Right cardiac atrium (tissue), 5 donors: ENCODE data around the gene ITGB7. TPM values are rescaled to one million over a fixed set of nuclear protein-coding genes. Genes with fewer than 3 reads are reported as not detected.

Experiments
- ATAC-seq, 2 donors: fragments of 200-7000 bp; cut with Tn5 transposase; one replicate each; pipeline versions ENCODE4 v1.8.0 to v1.9.1; 2020; ENCODE audit warnings: moderate library complexity in 2 of 2, mild to moderate bottlenecking in 1 of 2
- DNase-seq, 3 donors: peaks; one replicate each; pipeline ENCODE4 v3.0.0-alpha.2; 2020
- H3K27ac ChIP-seq: one replicate; pipeline ENCODE4 v1.5.1; 2013; ENCODE audit warnings: mild to moderate bottlenecking, low read length, control low read depth, moderate library complexity
- H3K27me3 ChIP-seq: one replicate; pipeline ENCODE4 v1.6.1; 2013; ENCODE audit not compliant: control insufficient read depth, insufficient read depth
- H3K4me1 ChIP-seq: one replicate; pipeline ENCODE4 v1.6.1; 2013; ENCODE audit warnings: low read length; ENCODE audit not compliant: control insufficient read depth, insufficient read depth
- H3K4me3 ChIP-seq: one replicate; pipeline ENCODE4 v1.5.1; 2013; ENCODE audit warnings: low read length, control low read depth
- H3K9me3 ChIP-seq: one replicate; pipeline ENCODE4 v1.6.1; 2013; ENCODE audit warnings: low read length; ENCODE audit not compliant: control insufficient read depth
- WGBS: extraction: QIAGEN DNeasy Blood & Tissue Kit; methylation state at CpG from one replicate; pipeline ENCODE4 v1.1.7; 2013; 5-methylcytosine and 5-hydroxymethylcytosine counted together
- intact Hi-C, 4 donors: fragments of 100-400 bp; cut with DNase I; formaldehyde crosslinking; loops; one replicate each; pipeline versions ENCODE4 v1.11.0 to v1.14.0; 2022 to 2023
- polyA plus RNA-seq: library from polyadenylated mRNA; stranded (reverse); fragments of 200-250 nt; gene quantifications from one replicate; pipeline ENCODE4 v1.2.3, GENCODE V29; 2013
- total RNA-seq, 4 donors: library from RNA; stranded (reverse); fragmentation: NEBNext Ultra II Directional; extraction: Animal tissue kit (Norgen Biotek cat#: 25700); gene quantifications; one replicate each; pipeline ENCODE4 v1.2.1, GENCODE V29; 2021
- donor health status: healthy with polysubstance abuse.
- donor health status: DM: no; HTN: yes; CAD: no.
- donor health status: DM: no; HTN: no; CAD: no.
- donor health status: DM: no; HTN: yes; CAD: no; lungs with severe emphysema.
- donor health status: DM: yes; HTN: yes; CAD: no.

ITGB7 gene
- total and polyA plus RNA-seq, 5 donors, result 0.45 to 2.8 (median 0.97) TPM

DNA sequence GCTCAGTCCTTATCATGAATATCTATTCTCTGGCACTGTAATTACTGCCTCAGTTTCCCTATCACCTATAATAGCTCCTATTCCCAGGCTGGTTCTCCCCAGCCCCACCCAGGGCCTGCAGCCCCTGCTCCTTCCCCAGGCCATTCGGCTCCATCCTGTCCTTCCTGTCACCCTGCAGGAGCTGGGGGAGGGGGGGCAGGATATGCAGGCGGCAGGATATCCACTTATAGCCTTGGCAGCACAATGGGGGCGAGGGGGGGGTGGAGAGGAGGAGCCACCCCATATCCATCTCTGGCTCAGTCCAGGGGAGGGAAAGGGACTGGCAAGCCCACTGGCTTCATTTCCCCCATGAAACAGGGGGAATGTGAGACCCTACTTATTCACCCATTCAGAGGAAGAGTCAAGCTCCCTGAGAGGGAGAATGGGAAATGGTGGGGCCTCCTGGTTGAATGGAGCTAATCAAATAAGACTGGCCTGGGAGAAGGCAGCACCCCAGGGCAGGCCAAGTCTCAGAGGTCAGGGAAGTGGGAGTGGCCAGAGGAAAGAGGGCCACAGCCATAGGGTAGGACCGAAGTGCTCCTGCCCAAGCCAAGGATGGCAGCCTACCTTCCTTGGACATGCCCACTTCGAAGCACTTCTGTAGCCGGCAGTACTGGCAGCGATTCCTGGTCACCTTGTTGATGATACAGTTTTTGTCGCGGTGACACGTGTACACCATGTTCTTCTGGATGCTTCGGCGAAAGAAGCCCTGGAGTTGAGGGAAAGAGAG is 7.8 kb upstream of the ITGB7 start:
- no peaks in the 10 kb centered on the region for H3K9me3 ChIP-seq
- DNase-seq (peak; percentile 78 to 92 (median 91)), ATAC-seq (peak; percentile 56 to 74)
- intact Hi-C loops, result loop anchor here in 3 of 4 donors (5.0 kb wide), 2 partner anchors 37 to 72 kb away; a partner anchor contains a TSS
- H3K4me3 ChIP-seq, result no peak overlapping the region
- no peaks in the 10 kb centered on the region for H3K27me3 ChIP-seq
- 52% methylated on average over 12 of the region's 12 CpGs for WGBS
- H3K27ac ChIP-seq, result peak overlapping the region; percentile 57
- peaks cover 10% of the 10 kb centered on the region for H3K4me1 ChIP-seq

DNA sequence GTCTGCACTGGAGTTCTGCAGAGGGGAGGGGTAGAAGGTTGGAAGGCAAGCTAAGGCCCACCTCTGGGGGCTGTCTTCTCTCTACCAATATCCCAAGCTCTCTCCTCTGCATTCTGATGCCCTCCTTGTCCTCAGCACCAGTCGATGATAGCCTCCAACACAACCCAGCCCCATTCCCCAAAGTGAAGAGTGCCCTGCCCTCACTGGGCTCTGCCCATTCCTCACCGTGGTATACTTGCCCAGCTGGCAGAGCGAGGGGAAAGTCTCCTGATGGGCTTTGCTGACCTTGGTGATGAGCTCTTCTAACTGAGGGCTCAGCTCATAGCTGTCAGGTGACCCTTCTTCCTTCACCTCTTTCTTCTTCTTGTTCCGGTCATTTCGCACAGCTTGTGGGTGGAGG is 7.2 kb upstream of the ITGB7 start:
- no peak for DNase-seq
- intact Hi-C loops, result loop anchor here in 2 of 4 donors (5.0 kb wide), 2 partner anchors 38 to 73 kb away; a partner anchor contains a TSS
- no peak for ATAC-seq
- no peaks in the 10 kb centered on the region for H3K27me3 ChIP-seq
- peaks cover 10% of the 10 kb centered on the region for H3K4me1 ChIP-seq
- 61% methylated on average over 5 of the region's 5 CpGs for WGBS
- H3K4me3 ChIP-seq, result peak overlapping the region; percentile 1
- peak overlapping the region; percentile 80 for H3K27ac ChIP-seq
- no peaks in the 10 kb centered on the region for H3K9me3 ChIP-seq

DNA sequence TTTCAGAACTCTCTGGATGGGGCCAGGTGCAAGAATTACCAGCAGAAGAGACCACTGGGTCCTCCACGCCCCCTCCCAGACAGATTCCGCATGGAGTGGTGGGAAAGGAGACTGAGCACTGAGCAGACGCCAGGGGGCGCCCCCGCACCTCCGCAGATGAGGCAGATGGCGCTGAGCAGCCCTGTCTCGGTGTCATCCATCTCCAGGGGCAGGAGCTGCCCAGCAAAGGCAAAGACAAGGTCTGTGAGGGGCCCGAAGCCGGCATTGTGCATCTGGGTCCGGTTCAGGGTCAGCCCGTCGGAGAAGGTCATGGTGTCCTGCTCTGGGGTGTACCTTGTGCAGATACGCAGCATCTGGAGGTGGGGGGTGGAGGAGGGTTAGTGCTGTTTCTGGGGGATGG is 6.3 kb upstream of the ITGB7 start:
- intact Hi-C loops, result loop anchor here (2.0 to 5.0 kb wide), 4 partner anchors 39 to 75 kb away; a partner anchor contains a TSS
- WGBS, result 8% methylated on average over 14 of the region's 14 CpGs
- Histone ChIP-seq H3K9me3 (no peaks in the 10 kb centered on the region), H3K27me3 (no peaks in the 10 kb centered on the region), H3K4me3 (no peak overlapping the region), H3K27ac (peak overlapping the region; percentile 80), H3K4me1 (peaks cover 17% of the 10 kb centered on the region)
- DNase-seq, result peak; percentile 87 to 94 (median 94)
- peak; percentile 69 to 78 for ATAC-seq

DNA sequence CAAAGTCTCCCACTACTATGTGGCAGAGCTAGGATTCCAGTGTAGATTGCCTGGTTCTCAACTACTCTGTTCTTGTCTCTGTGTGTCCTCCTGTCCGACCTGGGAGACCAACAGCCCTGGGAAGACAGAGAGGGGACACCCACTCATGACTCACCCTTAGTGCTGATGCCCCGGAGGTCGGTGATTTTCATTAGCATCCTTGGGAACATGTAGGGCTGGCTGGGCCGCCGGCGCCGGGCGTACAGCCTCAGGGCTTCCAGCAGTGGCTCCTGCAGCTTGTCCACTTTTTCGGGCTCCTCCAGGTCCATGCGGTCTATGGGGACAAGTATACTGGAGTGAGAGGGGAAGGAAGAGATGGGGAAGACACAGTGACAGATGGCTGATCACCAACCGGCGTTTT is 5.9 kb upstream of the ITGB7 start:
- DNase-seq (peak in 1 of 3 donors; percentile 41), ATAC-seq (no peak)
- H3K27me3 ChIP-seq, result no peaks in the 10 kb centered on the region
- H3K4me1 ChIP-seq, result peaks cover 17% of the 10 kb centered on the region
- 52% methylated on average over 12 of the region's 12 CpGs for WGBS
- no peak overlapping the region for H3K4me3 ChIP-seq
- intact Hi-C loops, result loop anchor here (2.0 to 5.0 kb wide), 4 partner anchors 39 to 76 kb away; a partner anchor contains a TSS
- H3K27ac ChIP-seq, result no peak overlapping the region
- no peaks in the 10 kb centered on the region for H3K9me3 ChIP-seq

DNA sequence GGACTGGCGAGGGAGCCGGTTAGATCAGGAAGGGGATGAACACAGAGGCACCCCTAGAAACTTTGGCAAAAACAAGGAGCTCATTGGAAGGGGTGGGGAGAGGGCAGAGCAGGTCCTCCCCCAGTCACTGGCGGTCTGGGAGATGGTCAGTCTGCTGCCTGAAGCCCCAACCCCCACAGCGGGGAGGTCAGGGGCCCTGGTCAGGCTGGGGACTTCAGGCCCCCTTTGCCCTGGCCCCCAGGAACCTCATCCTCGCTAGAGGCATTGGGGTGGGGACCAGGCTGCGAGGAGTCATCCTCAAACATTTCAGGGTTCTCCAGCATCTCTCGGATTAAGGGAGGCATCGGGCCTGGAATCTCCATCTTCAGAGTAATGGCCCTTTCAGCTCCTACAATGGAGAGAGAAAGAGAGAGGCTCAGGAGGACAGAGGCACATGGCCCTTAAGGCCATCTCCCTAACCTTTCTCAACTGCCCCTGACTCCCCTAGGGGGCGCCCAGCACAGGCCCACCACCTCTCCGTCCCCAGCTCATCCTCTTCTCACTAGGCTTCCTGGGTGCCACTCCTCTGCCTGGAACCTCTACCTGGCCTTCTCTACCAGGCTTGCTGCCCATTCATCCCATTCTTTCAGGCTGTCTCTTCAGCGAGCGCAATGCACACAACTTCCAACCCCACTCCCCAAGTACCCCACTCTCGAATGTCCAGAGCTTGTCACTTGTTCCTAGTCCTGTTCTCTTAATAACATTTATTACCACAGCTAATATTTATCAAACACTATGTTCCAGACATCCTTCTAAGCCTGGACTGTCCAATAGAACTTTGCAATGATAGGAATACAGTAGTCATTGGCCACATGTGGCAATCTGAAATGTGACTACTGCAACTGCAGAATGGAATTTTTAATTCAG is 4.7 kb upstream of the ITGB7 start:
- intact Hi-C loops, result loop anchor here (2.0 to 5.0 kb wide), 4 partner anchors 41 to 77 kb away; a partner anchor contains a TSS
- WGBS, result 84% methylated on average over 13 of the region's 13 CpGs
- ATAC-seq (no peak), DNase-seq (peak in 1 of 3 donors; percentile 33)
- Histone ChIP-seq H3K27ac (no peak overlapping the region), H3K4me3 (no peak overlapping the region), H3K4me1 (peaks cover 17% of the 10 kb centered on the region), H3K9me3 (no peaks in the 10 kb centered on the region), H3K27me3 (no peaks in the 10 kb centered on the region)

DNA sequence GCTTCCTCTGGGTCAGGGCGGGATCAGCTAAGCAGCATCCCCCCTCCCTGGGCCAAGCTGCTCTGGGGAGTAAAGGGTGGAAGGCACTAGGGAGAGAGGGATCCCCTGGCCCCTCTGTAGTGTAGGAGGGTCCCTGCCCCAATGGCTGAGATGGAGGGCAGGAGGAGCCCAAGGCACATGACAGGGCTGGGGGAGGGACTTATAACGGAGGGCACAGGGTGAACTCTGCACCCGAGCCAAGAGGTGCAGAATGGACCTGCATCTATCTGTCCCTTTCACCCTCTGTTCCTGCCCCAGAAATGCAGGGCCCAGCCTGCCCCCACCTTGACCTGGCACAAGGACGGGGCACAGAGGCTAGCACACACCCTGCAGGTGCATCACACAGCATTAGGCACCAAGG is 3.8 kb upstream of the ITGB7 start:
- ATAC-seq, result no peak
- intact Hi-C loops, result loop anchor here in 2 of 4 donors (5.0 kb wide), 2 partner anchors 41 to 76 kb away; a partner anchor contains a TSS
- no peaks in the 10 kb centered on the region for H3K9me3 ChIP-seq
- no peak overlapping the region for H3K4me3 ChIP-seq
- DNase-seq, result peak in 1 of 3 donors; percentile 24
- no peaks in the 10 kb centered on the region for H3K27me3 ChIP-seq
- WGBS, result 81% methylated on average over 4 of the region's 4 CpGs
- peaks cover 14% of the 10 kb centered on the region for H3K4me1 ChIP-seq
- H3K27ac ChIP-seq, result no peak overlapping the region

DNA sequence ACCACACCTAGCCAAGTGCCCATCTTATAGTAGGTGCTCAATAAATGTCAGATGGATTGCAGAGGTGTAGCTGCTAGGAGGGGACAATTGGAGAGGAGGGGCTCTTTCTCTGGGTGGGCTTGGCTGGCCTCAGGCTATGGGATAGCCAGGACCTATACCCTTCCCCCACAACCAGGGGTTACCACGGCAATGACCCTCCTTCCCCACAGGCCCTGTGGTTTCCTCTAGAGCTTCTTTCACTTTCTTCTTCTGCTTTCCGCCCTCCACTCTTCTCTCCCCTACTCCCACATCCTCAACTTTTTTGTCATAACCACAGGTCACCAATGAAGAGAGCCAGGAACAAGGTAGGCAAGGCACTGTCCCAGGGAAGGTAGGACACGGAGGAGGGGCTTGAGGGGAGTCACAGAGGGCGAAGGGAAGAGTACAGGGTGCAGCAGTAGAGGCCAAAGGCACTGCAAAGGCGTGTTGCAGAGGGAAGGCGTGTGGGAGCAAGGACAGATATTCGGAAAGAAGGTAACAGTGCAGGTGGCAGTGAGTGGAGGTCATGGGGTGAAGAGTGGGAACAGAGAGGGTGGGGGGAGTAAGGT is 1.9 kb upstream of the ITGB7 start:
- Histone ChIP-seq H3K9me3 (no peaks in the 10 kb centered on the region), H3K4me1 (peaks cover 7% of the 10 kb centered on the region), H3K27me3 (no peaks in the 10 kb centered on the region), H3K27ac (no peak overlapping the region), H3K4me3 (no peak overlapping the region)
- intact Hi-C loops, result no loop called here
- ATAC-seq (peak in 1 of 2 donors; percentile 6), DNase-seq (no peak)
- 60% methylated on average over 7 of the region's 7 CpGs for WGBS

DNA sequence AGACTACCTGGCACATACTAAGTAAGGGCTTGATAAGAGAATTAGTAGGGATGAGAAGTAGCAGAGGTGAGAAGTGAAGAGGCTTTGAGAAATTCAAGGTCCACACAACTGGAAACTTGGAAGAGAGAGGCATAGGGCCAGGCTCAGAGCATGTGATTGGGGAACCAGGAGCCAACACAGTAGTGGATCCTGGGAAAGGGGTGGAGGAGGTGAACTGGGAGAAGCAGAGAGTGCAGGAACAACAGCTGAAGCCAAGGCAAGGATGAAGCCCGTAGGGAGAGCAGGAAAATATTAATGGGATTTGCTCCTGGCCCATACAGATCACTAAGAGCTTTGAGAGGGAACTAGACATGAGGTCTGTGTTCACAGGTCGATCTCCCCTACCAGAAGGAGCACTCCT is 1.4 kb upstream of the ITGB7 start:
- intact Hi-C loops, result no loop called here
- H3K4me1 ChIP-seq, result peaks cover 7% of the 10 kb centered on the region
- H3K9me3 ChIP-seq, result no peaks in the 10 kb centered on the region
- 56% methylated on average over 2 of the region's 2 CpGs for WGBS
- H3K4me3 ChIP-seq, result no peak overlapping the region
- ATAC-seq (peak in 1 of 2 donors; percentile 34), DNase-seq (no peak)
- H3K27ac ChIP-seq, result no peak overlapping the region
- H3K27me3 ChIP-seq, result no peaks in the 10 kb centered on the region

DNA sequence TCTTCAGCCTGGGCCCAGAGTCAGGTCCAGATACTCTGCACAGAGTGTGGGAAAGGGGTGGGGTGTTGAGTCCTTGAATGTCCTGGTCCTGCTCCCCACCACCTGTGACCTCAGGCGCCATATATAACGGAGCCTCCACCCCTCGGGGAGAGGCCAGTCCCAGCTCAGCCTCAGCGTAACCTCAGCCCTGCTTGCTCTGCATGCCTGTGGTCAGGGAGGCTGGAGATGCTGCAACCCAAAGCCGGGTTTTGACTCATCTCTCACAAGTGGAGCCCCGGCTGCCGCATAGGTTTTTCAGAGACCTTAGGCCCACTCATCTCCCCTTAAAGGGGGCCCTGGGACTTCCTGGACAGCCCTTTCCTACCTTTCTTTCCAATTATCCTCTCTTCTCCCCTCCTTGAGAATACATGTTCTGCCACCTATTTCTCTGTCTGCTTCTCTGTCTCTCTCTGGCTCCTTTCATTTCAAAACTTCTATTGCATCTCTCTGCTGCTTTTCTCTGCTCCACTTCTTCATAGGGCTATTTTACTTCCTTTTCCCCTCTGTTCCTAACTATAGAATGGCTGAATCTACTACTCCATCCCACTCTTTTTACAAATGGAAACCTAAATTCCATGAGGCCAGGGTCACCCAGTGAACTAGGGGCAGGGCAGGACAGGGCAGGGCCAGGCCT is 1.2 kb downstream of the ITGB7 start:
- Histone ChIP-seq H3K4me1 (peaks cover 7% of the 10 kb centered on the region), H3K4me3 (no peak overlapping the region), H3K27me3 (no peaks in the 10 kb centered on the region), H3K9me3 (no peaks in the 10 kb centered on the region), H3K27ac (no peak overlapping the region)
- DNase-seq, result no peak
- intact Hi-C loops, result no loop called here
- WGBS, result 78% methylated on average over 7 of the region's 7 CpGs
- ATAC-seq, result no peak

DNA sequence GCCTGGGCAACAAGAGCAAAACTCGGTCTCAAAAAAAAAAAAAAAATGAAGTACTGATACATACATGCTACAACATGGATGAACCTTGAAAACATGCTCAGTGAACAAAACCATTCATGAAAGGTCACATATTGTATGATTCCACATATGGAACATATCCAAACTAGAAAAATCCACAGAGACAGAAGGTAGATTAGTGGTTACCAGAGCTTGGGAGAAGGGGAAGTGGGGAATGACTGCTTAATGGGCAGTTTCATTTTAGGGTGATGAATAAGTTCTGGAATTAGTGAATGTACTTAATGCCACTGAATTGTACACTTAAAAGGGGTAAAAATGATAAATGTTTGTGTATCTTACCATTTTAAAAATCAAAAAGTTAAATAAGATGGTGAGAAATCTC is 2.7 kb downstream of the ITGB7 start:
- H3K4me1 ChIP-seq, result peaks cover 7% of the 10 kb centered on the region
- WGBS, result 88% methylated on average over 1 of the region's 1 CpG
- intact Hi-C loops, result no loop called here
- DNase-seq, result no peak
- H3K27ac ChIP-seq, result no peak overlapping the region
- no peak for ATAC-seq
- no peaks in the 10 kb centered on the region for H3K27me3 ChIP-seq
- no peak overlapping the region for H3K4me3 ChIP-seq
- no peaks in the 10 kb centered on the region for H3K9me3 ChIP-seq
